Breast epithelium (tissue), 3 donors: ENCODE data around the gene CDKN1C.

Experiments used
- CTCF ChIP-seq, 3 donors: fragments of 450-650 bp; IDR thresholded peaks; one replicate each; pipeline ENCODE4 v1.5.1; 2016 to 2017; ENCODE audit warnings: antibody characterized with exemption in 3 of 3, mild to moderate bottlenecking in 3 of 3, moderate library complexity in 3 of 3
- POLR2A ChIP-seq: fragments of 450-650 bp; IDR thresholded peaks from one replicate; pipeline ENCODE4 v1.6.1; 2016; ENCODE audit warnings: antibody characterized with exemption, mild to moderate bottlenecking, moderate library complexity
- POLR2AphosphoS5 ChIP-seq, 3 donors: sonication (generic); formaldehyde crosslinking; IDR thresholded peaks; one replicate each; pipeline ENCODE4 v1.6.1; 2017; ENCODE audit warnings: antibody characterized with exemption in 3 of 3

DNA sequence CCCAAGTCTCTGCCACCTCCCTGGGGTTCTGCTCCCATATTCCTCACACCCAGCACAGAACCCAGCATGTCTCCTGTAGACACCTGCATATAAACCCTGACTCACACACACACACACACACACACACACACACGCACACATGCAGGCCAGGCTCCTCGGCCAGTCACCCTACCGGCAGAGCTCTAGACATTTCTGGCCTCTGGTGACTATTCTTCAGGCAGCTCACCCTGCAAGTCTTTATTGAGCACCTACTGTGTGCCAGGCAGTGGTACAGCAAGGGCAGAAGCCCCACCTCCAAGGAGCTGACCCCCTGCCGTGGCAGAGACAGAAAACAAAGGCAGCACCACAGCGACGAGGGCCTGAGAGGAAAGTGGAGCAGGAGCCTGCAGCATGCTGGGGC, 50.3 kb downstream of the CDKN1C start:
- TF ChIP-seq CTCF (IDR thresholded peaks at IDR 0.05) (no peak), POLR2AphosphoS5 (IDR thresholded peaks at IDR 0.05) (no peak), POLR2A (no peak)
